WTC11 (cell line): Measurements from ENCODE around the gene MAP3K1.

Source experiments
- FOXJ3 ChIP-seq: sonication (generic); formaldehyde crosslinking; IDR thresholded peaks from 2 replicates; pipeline ENCODE4 v1.9.0; 2021; ENCODE audit warnings: missing genetic modification reagents, mild to moderate bottlenecking, borderline replicate concordance
- FOXP1 ChIP-seq: sonication (generic); formaldehyde crosslinking; IDR thresholded peaks from 2 replicates; pipeline ENCODE4 v1.8.0; 2022; ENCODE audit warnings: missing genetic modification reagents, mild to moderate bottlenecking, moderate library complexity, borderline replicate concordance
- SMAD4 ChIP-seq: sonication (generic); formaldehyde crosslinking; IDR thresholded peaks from 2 replicates; pipeline ENCODE4 v1.8.0; 2022; ENCODE audit warnings: mild to moderate bottlenecking, missing genetic modification reagents
- TF ChIP-seq, protein P1 (sequence below): sonication (generic); formaldehyde crosslinking; IDR thresholded peaks from 2 replicates; pipeline ENCODE4 v1.8.1; 2022; ENCODE audit warnings: low read depth, mild to moderate bottlenecking, moderate library complexity, missing genetic modification reagents, borderline replicate concordance
- TF ChIP-seq, protein P2 (sequence below): fragments of 200-600 bp; IDR thresholded peaks from 2 replicates; pipeline ENCODE4 v1.8.0; 2022; ENCODE audit warnings: antibody characterized with exemption

DNA sequence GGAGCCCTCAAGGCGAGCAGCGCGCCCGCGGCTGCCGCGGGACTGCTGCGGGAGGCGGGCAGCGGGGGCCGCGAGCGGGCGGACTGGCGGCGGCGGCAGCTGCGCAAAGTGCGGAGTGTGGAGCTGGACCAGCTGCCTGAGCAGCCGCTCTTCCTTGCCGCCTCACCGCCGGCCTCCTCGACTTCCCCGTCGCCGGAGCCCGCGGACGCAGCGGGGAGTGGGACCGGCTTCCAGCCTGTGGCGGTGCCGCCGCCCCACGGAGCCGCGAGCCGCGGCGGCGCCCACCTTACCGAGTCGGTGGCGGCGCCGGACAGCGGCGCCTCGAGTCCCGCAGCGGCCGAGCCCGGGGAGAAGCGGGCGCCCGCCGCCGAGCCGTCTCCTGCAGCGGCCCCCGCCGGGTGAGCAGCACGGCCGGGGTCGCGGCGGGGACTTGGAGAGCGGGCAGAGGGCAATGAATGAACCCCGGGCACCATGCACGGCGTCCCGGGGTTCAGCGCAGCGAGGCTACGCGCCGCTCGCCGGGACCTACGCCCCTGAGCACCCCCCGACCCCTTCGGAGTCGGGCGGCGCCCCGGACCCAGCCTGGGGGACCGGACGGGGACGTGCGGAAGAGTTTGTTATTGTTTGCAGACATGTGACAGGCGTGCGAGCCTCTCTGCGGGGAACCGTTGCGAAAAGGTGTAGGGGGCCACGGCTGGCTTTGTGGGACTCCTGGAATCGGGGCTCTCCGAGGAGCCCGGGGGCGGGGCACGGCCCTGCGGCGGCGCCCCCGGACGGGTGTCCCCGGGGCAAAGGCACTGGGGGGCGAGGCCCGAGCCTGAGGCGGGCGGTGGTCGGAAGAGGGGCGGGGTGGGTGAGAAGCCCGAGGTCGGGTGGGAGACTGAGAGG lies 553 bp downstream of the MAP3K1 start:
- TF ChIP-seq, protein P1, sequence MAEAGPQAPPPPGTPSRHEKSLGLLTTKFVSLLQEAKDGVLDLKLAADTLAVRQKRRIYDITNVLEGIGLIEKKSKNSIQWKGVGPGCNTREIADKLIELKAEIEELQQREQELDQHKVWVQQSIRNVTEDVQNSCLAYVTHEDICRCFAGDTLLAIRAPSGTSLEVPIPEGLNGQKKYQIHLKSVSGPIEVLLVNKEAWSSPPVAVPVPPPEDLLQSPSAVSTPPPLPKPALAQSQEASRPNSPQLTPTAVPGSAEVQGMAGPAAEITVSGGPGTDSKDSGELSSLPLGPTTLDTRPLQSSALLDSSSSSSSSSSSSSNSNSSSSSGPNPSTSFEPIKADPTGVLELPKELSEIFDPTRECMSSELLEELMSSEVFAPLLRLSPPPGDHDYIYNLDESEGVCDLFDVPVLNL (CRISPR knock-in tag) = no peak
- no peak for TF ChIP-seq SMAD4 (CRISPR knock-in tag)
- TF ChIP-seq, protein P2, sequence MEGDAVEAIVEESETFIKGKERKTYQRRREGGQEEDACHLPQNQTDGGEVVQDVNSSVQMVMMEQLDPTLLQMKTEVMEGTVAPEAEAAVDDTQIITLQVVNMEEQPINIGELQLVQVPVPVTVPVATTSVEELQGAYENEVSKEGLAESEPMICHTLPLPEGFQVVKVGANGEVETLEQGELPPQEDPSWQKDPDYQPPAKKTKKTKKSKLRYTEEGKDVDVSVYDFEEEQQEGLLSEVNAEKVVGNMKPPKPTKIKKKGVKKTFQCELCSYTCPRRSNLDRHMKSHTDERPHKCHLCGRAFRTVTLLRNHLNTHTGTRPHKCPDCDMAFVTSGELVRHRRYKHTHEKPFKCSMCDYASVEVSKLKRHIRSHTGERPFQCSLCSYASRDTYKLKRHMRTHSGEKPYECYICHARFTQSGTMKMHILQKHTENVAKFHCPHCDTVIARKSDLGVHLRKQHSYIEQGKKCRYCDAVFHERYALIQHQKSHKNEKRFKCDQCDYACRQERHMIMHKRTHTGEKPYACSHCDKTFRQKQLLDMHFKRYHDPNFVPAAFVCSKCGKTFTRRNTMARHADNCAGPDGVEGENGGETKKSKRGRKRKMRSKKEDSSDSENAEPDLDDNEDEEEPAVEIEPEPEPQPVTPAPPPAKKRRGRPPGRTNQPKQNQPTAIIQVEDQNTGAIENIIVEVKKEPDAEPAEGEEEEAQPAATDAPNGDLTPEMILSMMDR = no peak
- no peak; the same call in 1 of the 2 replicates for TF ChIP-seq FOXP1
- TF ChIP-seq FOXJ3 (CRISPR knock-in tag) = no peak
